GM12865 (cell line): ENCODE results near the gene TRAF4.

Source experiments
- DNase-seq: peaks from one replicate; pipeline ENCODE4 v3.0.0; 2010; ENCODE audit warnings: low read depth
- H3K4me3 ChIP-seq: 2 replicates; pipeline ENCODE4 v1.5.1; 2011; ENCODE audit warnings: mild to moderate bottlenecking, low read depth, low read length, control low read depth
- TF ChIP-seq, protein P1 (sequence below): IDR thresholded peaks from 2 replicates; pipeline ENCODE4 v1.5.1; 2011; ENCODE audit warnings: low read length, control low read depth, low read depth, inconsistent platforms; ENCODE audit not compliant: insufficient read depth; ENCODE audit errors: missing control alignments

The TRAF4 gene

DNA sequence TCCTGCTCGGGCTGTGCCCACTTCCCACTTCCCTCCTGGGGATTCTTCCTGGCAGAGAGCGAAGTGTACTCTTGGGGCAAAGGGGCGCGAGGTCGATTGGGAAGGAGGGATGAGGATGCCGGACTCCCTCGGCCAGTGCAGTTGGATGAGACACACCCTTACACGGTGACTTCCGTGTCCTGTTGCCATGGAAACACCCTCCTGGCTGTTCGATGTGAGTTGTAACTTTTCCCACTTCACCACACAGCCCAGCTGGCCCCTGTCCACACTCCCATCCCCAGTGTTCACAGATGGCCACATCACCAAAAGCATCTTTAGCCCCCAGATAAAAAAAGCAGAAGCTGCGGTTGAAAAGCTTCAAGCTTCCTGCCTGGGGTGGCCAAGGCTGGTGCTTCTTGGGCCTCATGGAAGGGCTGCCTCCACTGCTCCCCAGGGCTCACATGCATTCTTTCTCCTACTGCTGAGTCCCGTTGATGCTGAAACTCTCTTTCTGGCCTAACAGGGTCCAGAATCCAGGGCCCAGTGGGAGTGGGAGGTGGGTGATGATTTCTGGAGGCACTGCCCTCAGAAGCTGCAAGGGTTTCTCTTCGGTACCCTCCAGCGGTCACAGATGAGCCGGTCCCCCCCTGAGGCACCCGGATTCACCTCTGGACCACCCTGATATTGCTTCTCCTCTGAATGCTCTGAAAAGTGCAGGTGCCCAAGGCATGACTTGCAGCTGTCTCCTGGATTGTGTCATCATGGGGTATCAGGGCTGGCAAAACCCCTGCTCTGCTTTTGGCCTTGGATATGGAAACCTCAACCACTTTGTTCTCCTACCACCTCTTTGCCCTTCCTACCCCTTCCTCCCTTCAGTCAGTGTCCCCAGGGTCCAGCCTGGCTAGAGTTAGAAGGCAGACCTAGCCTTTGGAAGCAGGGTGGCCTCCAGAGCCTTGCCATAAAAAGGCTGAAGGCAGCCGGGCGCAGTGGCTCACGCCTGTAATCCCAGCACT, 2.2 kb upstream of the TRAF4 start:
- peak overlapping the region; percentile 41 for H3K4me3 ChIP-seq
- TF ChIP-seq, protein P1, sequence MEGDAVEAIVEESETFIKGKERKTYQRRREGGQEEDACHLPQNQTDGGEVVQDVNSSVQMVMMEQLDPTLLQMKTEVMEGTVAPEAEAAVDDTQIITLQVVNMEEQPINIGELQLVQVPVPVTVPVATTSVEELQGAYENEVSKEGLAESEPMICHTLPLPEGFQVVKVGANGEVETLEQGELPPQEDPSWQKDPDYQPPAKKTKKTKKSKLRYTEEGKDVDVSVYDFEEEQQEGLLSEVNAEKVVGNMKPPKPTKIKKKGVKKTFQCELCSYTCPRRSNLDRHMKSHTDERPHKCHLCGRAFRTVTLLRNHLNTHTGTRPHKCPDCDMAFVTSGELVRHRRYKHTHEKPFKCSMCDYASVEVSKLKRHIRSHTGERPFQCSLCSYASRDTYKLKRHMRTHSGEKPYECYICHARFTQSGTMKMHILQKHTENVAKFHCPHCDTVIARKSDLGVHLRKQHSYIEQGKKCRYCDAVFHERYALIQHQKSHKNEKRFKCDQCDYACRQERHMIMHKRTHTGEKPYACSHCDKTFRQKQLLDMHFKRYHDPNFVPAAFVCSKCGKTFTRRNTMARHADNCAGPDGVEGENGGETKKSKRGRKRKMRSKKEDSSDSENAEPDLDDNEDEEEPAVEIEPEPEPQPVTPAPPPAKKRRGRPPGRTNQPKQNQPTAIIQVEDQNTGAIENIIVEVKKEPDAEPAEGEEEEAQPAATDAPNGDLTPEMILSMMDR = no peak
- DNase-seq = peak; percentile 79

GRCh38 chr17:28744104-28744971, 527 bp downstream of the TRAF4 start:
- DNase-seq = peak; percentile 81
- H3K4me3 ChIP-seq = peak overlapping the region; percentile 98
- TF ChIP-seq, protein P1 = no peak

DNA sequence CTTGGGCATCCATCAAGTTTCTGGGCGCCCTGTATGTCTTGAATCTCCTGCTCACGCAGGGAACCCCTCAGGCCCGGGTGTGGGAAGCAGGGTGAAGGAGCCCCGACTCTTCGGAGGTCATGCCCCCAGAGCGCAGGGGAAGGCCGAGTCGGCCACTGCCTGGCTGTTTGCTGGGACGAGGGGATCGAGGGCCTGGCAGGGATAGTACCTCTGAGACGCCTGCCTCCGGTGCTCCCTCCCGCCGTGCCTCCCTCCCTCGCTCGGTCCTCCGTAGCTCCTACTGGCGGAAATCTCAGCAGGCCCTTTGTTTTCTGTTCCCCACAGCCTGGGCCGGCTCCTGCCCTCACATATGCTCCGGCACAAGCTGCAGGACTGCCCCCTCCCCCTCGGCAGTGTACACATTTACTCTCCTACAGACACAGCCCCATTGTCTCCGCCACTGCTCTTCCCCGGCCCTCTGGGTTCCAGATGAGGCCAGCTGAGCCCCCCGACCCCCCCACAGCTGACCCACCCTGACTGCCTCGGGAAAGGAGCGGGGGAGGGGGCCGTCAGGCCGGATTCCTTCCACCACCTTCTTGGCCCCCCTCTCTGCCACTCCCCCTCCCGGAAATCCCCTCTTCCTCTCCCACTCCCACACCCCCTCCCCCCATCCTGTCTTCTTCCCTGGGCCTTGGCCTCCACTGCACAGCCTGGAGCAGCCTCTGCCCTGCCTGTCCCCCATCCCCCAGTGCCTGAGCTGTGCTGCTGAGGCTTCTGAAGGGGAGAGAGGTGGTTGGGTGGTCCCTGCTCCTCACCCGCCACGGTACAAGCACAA, 1.4 kb downstream of the TRAF4 start:
- DNase-seq = peak; percentile 65
- TF ChIP-seq, protein P1 = no peak

DNA sequence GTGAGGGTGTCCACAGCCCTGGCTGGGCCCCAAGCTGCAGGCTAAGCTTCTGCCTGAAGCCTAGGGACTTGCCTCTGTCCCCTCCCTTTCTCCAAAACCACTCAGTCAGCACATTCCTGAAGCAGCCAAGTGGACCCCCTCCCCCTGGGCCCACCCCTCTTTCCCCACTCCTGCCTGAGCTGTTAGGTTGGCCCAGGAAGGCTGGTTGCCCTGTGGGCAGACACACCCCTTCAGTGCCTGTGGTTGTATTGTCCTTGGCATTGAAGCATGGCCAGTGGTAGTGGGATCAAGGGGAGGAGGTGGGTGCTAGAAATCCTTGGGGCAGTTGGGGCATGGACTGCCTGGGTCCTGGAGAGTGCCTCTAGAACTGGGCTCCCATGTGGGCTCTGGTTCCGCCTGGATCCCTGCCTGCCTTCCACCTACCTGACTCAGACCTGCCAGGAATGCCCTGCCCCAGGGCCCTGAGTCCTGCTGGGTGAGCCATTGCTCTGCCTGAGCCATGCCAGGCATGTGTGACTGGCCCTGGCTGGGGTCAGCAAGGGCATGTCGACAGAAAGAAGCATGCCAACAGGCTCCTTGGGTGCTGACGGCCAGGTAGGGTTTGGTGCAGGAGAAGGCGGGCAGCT, 2.1 kb downstream of the TRAF4 start:
- peak overlapping the region; percentile 98 for H3K4me3 ChIP-seq
- DNase-seq = no peak
- TF ChIP-seq, protein P1 = no peak

More for the DNA sequence above, 1.4 kb downstream of the TRAF4 start:
- peak overlapping the region; percentile 98 for H3K4me3 ChIP-seq

- TF ChIP-seq, protein P1 = no peak
- DNase-seq = no peak
- H3K4me3 ChIP-seq = peak overlapping the region; percentile 98
These were observed 2.8 kb downstream of the TRAF4 start for GRCh38 chr17:28746611-28747050.
